NB4 (cell line): ENCODE results near the gene GP1BA.

ENCODE experiments used
- MYC ChIP-seq: IDR thresholded peaks from 2 replicates; pipeline ENCODE4 v1.6.1; 2011; ENCODE audit warnings: low read depth, low read length
- POLR2A ChIP-seq: IDR thresholded peaks from 2 replicates; pipeline ENCODE4 v1.6.1; 2011; ENCODE audit warnings: mild to moderate bottlenecking; ENCODE audit not compliant: insufficient read length; ENCODE audit errors: extremely low read depth
- TF ChIP-seq, protein P1 (sequence below): IDR thresholded peaks from one replicate; pipeline ENCODE4 v1.5.1; 2012; ENCODE audit warnings: low read depth, low read length
- TF ChIP-seq, protein P2 (sequence below): IDR thresholded peaks from 2 replicates; pipeline ENCODE4 v1.6.1; 2011; ENCODE audit warnings: low read depth, low read length

DNA sequence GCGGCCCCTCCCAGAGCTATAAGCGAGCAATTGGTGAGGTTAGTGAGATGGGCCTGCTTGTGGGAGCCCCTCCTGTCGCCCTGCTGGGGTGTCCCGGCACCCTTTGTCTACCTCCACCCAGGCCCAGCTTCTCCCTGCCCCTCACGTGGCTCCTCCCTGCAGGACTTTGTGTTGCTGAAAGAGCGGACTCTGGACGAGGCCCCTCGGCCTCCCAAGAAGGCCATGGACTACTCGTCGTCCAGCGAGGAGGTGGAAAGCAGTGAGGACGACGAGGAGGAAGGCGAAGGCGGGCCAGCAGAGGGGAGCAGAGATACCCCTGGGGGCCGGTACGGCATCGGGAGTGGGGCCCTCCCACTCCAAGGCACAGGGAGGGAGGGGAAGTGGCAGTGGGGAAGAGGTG is 38.8 kb upstream of the GP1BA start:
- TF ChIP-seq, protein P1, sequence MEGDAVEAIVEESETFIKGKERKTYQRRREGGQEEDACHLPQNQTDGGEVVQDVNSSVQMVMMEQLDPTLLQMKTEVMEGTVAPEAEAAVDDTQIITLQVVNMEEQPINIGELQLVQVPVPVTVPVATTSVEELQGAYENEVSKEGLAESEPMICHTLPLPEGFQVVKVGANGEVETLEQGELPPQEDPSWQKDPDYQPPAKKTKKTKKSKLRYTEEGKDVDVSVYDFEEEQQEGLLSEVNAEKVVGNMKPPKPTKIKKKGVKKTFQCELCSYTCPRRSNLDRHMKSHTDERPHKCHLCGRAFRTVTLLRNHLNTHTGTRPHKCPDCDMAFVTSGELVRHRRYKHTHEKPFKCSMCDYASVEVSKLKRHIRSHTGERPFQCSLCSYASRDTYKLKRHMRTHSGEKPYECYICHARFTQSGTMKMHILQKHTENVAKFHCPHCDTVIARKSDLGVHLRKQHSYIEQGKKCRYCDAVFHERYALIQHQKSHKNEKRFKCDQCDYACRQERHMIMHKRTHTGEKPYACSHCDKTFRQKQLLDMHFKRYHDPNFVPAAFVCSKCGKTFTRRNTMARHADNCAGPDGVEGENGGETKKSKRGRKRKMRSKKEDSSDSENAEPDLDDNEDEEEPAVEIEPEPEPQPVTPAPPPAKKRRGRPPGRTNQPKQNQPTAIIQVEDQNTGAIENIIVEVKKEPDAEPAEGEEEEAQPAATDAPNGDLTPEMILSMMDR: no peak
- TF ChIP-seq MYC (no peak), POLR2A (no peak)
- TF ChIP-seq, protein P2, sequence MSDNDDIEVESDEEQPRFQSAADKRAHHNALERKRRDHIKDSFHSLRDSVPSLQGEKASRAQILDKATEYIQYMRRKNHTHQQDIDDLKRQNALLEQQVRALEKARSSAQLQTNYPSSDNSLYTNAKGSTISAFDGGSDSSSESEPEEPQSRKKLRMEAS: no peak
